CD14-positive monocyte (primary cell): ENCODE results near the gene FNDC7. TPM values are rescaled to one million over a fixed set of nuclear protein-coding genes. Genes with fewer than 3 reads are reported as not detected.

Source experiments
- DNase-seq, 3 donors: peaks; one replicate each; pipeline ENCODE4 v3.0.0-alpha.2; 2011 to 2022
- H2AFZ ChIP-seq: 2 replicates; pipeline ENCODE4 v1.6.0; 2012; ENCODE audit warnings: mild to moderate bottlenecking, low read depth, low read length, inconsistent platforms; ENCODE audit not compliant: insufficient read depth, poor library complexity, severe bottlenecking
- H3K27ac ChIP-seq, 2 donors: 1 replicate in 1 of 2; 2 replicates in 1 of 2; pipeline ENCODE4 v1.5.1; 2012 to 2013; ENCODE audit warnings: low read length in 2 of 2, control low read depth in 1 of 2, inconsistent platforms in 1 of 2, low read depth in 1 of 2, mild to moderate bottlenecking in 1 of 2
- H3K27me3 ChIP-seq, 2 donors: one replicate each; pipeline versions ENCODE4 v1.6.0 to v1.6.1; 2011 to 2013; ENCODE audit warnings: low read length in 2 of 2; ENCODE audit not compliant: control insufficient read depth in 2 of 2, insufficient read depth in 2 of 2
- H3K36me3 ChIP-seq, 2 donors: replicated peaks in 1 of 2; 1 replicate in 1 of 2; 2 replicates in 1 of 2; pipeline versions ENCODE4 v1.5.1 to v1.6.1; 2012 to 2013; ENCODE audit warnings: low read length in 2 of 2, control low read depth in 1 of 2, inconsistent platforms in 1 of 2, mild to moderate bottlenecking in 1 of 2; ENCODE audit not compliant: insufficient read depth in 2 of 2, control insufficient read depth in 1 of 2
- H3K4me1 ChIP-seq, 2 donors: 1 replicate in 1 of 2; 2 replicates in 1 of 2; pipeline versions ENCODE4 v1.5.1 to v1.6.1; 2012 to 2013; ENCODE audit warnings: low read length in 2 of 2, control low read depth in 1 of 2, inconsistent platforms in 1 of 2, mild to moderate bottlenecking in 1 of 2, moderate library complexity in 1 of 2; ENCODE audit not compliant: insufficient read depth in 2 of 2, control insufficient read depth in 1 of 2
- H3K4me2 ChIP-seq: replicated peaks from 2 replicates; pipeline ENCODE3; 2012; ENCODE audit warnings: low read length, moderate library complexity, mild to moderate bottlenecking; ENCODE audit not compliant: poor library complexity, severe bottlenecking; ENCODE audit errors: extremely low read depth
- H3K4me3 ChIP-seq, 3 experiments: fragments of 200-600 bp in 1 of 3; sonication (generic) in 1 of 3; replicated peaks in 1 of 3; 1 replicate in 2 of 3; 2 replicates in 1 of 3; pipeline ENCODE4 v1.5.1; 2011 to 2013; ENCODE audit warnings: low read length in 3 of 3, mild to moderate bottlenecking in 3 of 3, control low read depth in 2 of 3, low read depth in 2 of 3, inconsistent platforms in 1 of 3, moderate library complexity in 1 of 3
- H3K79me2 ChIP-seq: 2 replicates; pipeline ENCODE4 v1.6.0; 2012; ENCODE audit warnings: mild to moderate bottlenecking, control low read depth, inconsistent platforms, low read length, moderate library complexity; ENCODE audit not compliant: insufficient read depth
- H3K9ac ChIP-seq: 2 replicates; pipeline ENCODE4 v1.6.0; 2017; ENCODE audit warnings: low read length, mild to moderate bottlenecking; ENCODE audit not compliant: insufficient read depth, poor library complexity, severe bottlenecking
- H3K9me3 ChIP-seq, 2 donors: replicated peaks in 1 of 2; 1 replicate in 1 of 2; 2 replicates in 1 of 2; pipeline versions ENCODE4 v1.5.1 to v1.6.1; 2012 to 2013; ENCODE audit warnings: low read length in 2 of 2, control low read depth in 1 of 2; ENCODE audit not compliant: control insufficient read depth in 1 of 2, insufficient read depth in 1 of 2
- H4K20me1 ChIP-seq: 2 replicates; pipeline ENCODE4 v1.6.0; 2012; ENCODE audit warnings: mild to moderate bottlenecking, low read length, control low read depth, moderate library complexity; ENCODE audit not compliant: insufficient read depth
- H3K27ac Mint-ChIP-seq, 7 donors: one replicate each; pipeline ENCODE4 v1.8.0; 2020; ENCODE audit warnings: mild to moderate bottlenecking in 7 of 7, mixed read lengths in 7 of 7, moderate library complexity in 6 of 7, inconsistent platforms in 2 of 7
- H3K27me3 Mint-ChIP-seq, 3 donors: one replicate each; pipeline ENCODE4 v1.8.0; 2021 to 2022; ENCODE audit warnings: low read depth in 3 of 3, mild to moderate bottlenecking in 3 of 3, mixed read lengths in 3 of 3, moderate library complexity in 3 of 3, inconsistent platforms in 1 of 3
- H3K36me3 Mint-ChIP-seq, 2 donors: one replicate each; pipeline ENCODE4 v1.8.0; 2020; ENCODE audit warnings: mixed read lengths in 2 of 2, inconsistent platforms in 1 of 2, mild to moderate bottlenecking in 1 of 2
- H3K4me1 Mint-ChIP-seq: one replicate; pipeline ENCODE4 v1.8.0; 2020; ENCODE audit warnings: mild to moderate bottlenecking, mixed read lengths
- H3K4me3 Mint-ChIP-seq, 2 donors: one replicate each; pipeline ENCODE4 v1.8.0; 2020; ENCODE audit warnings: mild to moderate bottlenecking in 2 of 2, mixed read lengths in 2 of 2, moderate library complexity in 1 of 2
- H3K9me3 Mint-ChIP-seq, 7 donors: one replicate each; pipeline ENCODE4 v1.8.0; 2020 to 2022; ENCODE audit warnings: mixed read lengths in 7 of 7, mild to moderate bottlenecking in 6 of 7, moderate library complexity in 6 of 7, inconsistent platforms in 2 of 7
- CTCF ChIP-seq: fragments of 200-600 bp; IDR thresholded peaks from one replicate; pipeline ENCODE4 v1.8.0; 2022; ENCODE audit warnings: antibody characterized with exemption, mild to moderate bottlenecking
- WGBS: methylation state at CpG from one replicate; pipeline ENCODE4 v1.1.5; 2013; ENCODE audit warnings: missing lambda C conversion rate; ENCODE audit not compliant: insufficient coverage; 5-methylcytosine and 5-hydroxymethylcytosine counted together
- intact Hi-C, 2 donors: fragments of 100-400 bp; cut with micrococcal nuclease; formaldehyde crosslinking; loops; one replicate each; pipeline versions ENCODE4 v1.15.0 to v1.15.1; 2023
- polyA plus RNA-seq, 3 donors: library from polyadenylated mRNA; depleted of rRNA in 1 of 3; unstranded in 2 of 3; stranded (reverse) in 1 of 3; fragments of 300-500 nt in 2 of 3; fragments of >200 nt in 1 of 3; fragmentation: Illumina TruSeq in 2 of 3; gene quantifications; 1 replicate in 2 of 3; 2 replicates in 1 of 3; pipeline ENCODE4 v1.2.3, GENCODE V29; 2012 to 2021

The FNDC7 gene
- polyA plus RNA-seq, 3 donors, result 0.07 TPM; not detected in 2

DNA sequence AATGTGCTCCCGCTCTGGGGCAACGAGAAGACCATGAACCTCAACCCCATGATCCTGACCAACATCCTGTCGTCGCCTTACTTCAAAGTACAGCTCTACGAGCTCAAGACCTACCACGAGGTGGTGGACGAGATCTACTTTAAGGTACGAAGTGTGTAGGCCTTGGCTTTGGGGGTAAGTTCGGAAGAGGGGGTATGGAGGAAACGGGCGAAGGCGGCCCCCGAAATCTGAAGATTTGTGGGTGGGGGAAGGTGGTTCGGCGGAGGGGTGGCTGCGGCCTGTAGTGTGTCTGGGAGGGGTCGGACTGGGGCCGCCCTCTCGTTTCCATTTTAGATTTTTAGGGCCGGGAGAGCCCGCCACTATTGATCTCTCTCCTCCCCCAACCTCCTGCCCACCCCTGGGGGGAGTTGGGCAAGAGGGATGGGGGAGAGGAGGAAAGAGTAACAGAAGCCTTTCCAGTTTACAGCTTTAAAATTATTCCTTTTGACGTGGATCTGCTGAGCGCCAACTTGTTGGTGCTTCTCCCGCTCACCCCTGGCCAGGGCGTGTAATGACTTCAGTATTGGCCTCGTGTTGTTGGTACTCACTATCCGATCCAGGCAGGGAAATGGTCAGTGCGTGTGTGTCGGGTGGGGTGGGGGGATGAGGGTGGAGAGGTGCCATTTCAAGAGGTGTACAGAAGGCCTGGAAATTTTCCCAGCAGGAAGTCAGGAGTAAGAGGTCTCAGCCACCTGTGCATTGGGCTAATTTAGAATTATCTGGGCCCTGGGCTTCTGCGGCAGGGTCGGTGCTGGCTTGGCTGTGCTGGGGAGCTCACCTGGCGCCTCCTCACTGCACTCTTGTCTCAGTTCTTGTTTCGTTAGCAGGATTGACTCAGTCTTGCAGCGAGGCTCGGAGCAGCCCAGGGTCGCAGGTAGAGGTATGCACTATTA lies 19.7 kb upstream of the FNDC7 start:
- peaks cover 18 to 42% of the 10 kb centered on the region in 2 donors for H3K4me1 ChIP-seq
- H3K4me3 ChIP-seq, result peak overlapping the region; percentile 67 to 86 (median 83)
- peak overlapping the region; percentile 97 to 99 (median 99) for H3K27ac Mint-ChIP-seq
- H3K79me2 ChIP-seq, result peaks cover 73% of the 10 kb centered on the region
- H3K4me2 ChIP-seq, result peak overlapping the region; percentile 93
- peaks cover 24 to 26% of the 10 kb centered on the region in 2 donors for H3K36me3 Mint-ChIP-seq
- H3K36me3 ChIP-seq, result peaks cover 24 to 26% of the 10 kb centered on the region in 2 donors
- H3K27me3 ChIP-seq, result no peaks in the 10 kb centered on the region
- H3K9ac ChIP-seq, result peak overlapping the region; percentile 93
- no peaks in the 10 kb centered on the region for H3K9me3 ChIP-seq
- peak overlapping the region; percentile 92 to 98 for H3K4me3 Mint-ChIP-seq
- TF ChIP-seq CTCF, result no peak
- WGBS, result 0% methylated on average over 21 of the region's 36 CpGs
- H3K9me3 Mint-ChIP-seq, result peaks cover 0 to 6% (median 0%) of the 10 kb centered on the region in 7 donors
- intact Hi-C loops, result loop anchor here (5.0 to 10.0 kb wide), 3 partner anchors 54 to 192 kb away; partner anchors contain the start of gene STXBP3 (in 1 of the 2)
- H3K27me3 Mint-ChIP-seq, result peaks cover 0 to 6% (median 5%) of the 10 kb centered on the region in 3 donors
- DNase-seq, result peak in 2 of 3 donors; percentile 68 to 80
- peak overlapping the region; percentile 94 to 95 for H3K27ac ChIP-seq
- H4K20me1 ChIP-seq, result peaks cover 52% of the 10 kb centered on the region
- peak overlapping the region; percentile 89 for H2AFZ ChIP-seq
- peaks cover 33% of the 10 kb centered on the region for H3K4me1 Mint-ChIP-seq

GRCh38 chr1:108695535-108695934 lies 17.2 kb upstream of the FNDC7 start:
- no peak overlapping the region for H2AFZ ChIP-seq
- H3K9ac ChIP-seq, result no peak overlapping the region
- peaks cover 78% of the 10 kb centered on the region for H3K79me2 ChIP-seq
- peaks cover 41 to 48% of the 10 kb centered on the region in 2 donors for H3K36me3 ChIP-seq
- peak overlapping the region in 1 of 3 experiments; percentile 86 for H3K4me3 ChIP-seq
- H3K27ac Mint-ChIP-seq, result peak overlapping the region in 6 of 7 donors; percentile 19 to 73 (median 68)
- peaks cover 35 to 61% of the 10 kb centered on the region in 2 donors for H3K4me1 ChIP-seq
- peaks cover 0 to 5% (median 0%) of the 10 kb centered on the region in 3 donors for H3K27me3 Mint-ChIP-seq
- H3K36me3 Mint-ChIP-seq, result peaks cover 47 to 51% of the 10 kb centered on the region in 2 donors
- H4K20me1 ChIP-seq, result peaks cover 67% of the 10 kb centered on the region
- intact Hi-C loops, result loop anchor here in 1 of 2 donors (2.0 to 10.0 kb wide), 2 partner anchors 51 to 189 kb away; partner anchors contain the start of gene STXBP3
- peak in 2 of 3 donors; percentile 41 to 47 for DNase-seq
- H3K4me1 Mint-ChIP-seq, result peaks cover 49% of the 10 kb centered on the region
- peak overlapping the region; percentile 93 for H3K4me2 ChIP-seq
- no peaks in the 10 kb centered on the region for H3K27me3 ChIP-seq
- H3K9me3 ChIP-seq, result no peaks in the 10 kb centered on the region
- peak overlapping the region in 1 of 2 donors; percentile 65 for H3K27ac ChIP-seq
- no CpG with 5 or more reads among the region's 5 CpGs for WGBS
- TF ChIP-seq CTCF, result no peak
- H3K9me3 Mint-ChIP-seq, result peaks cover 0 to 2% (median 0%) of the 10 kb centered on the region in 7 donors
- peak overlapping the region in 1 of 2 donors; percentile 56 for H3K4me3 Mint-ChIP-seq
